DOHH2 (cell line): ENCODE measurements around the gene RPL5.

Source experiments
- H3F3A ChIP-seq: fragments of 200-600 bp; sonication (generic), shearing (Covaris generic); 2 replicates; pipeline ENCODE4 v1.6.0; 2016; ENCODE audit warnings: antibody characterized with exemption, mild to moderate bottlenecking; ENCODE audit not compliant: control insufficient read depth, insufficient read depth
- H3K27ac ChIP-seq: fragments of 200-600 bp; sonication (generic); 2 replicates; pipeline ENCODE4 v1.5.1; 2014; ENCODE audit warnings: low read depth, mild to moderate bottlenecking, low read length, moderate library complexity
- H3K27me3 ChIP-seq: fragments of 200-600 bp; sonication (generic); 2 replicates; pipeline ENCODE4 v1.6.1; 2014; ENCODE audit warnings: mild to moderate bottlenecking, low read length, mixed read lengths; ENCODE audit not compliant: control insufficient read depth
- H3K36me3 ChIP-seq: fragments of 200-600 bp; sonication (generic); 2 replicates; pipeline ENCODE4 v1.6.1; 2014; ENCODE audit warnings: mild to moderate bottlenecking, low read length, moderate library complexity, mixed read lengths; ENCODE audit not compliant: control insufficient read depth
- H3K4me1 ChIP-seq: fragments of 200-600 bp; sonication (generic); 2 replicates; pipeline ENCODE4 v1.6.1; 2014; ENCODE audit warnings: mild to moderate bottlenecking, low read length, mixed read lengths; ENCODE audit not compliant: control insufficient read depth
- H3K4me2 ChIP-seq: fragments of 200-600 bp; sonication (generic); 2 replicates; pipeline ENCODE4 v1.6.0; 2014; ENCODE audit warnings: mild to moderate bottlenecking, low read length, moderate library complexity
- H3K4me3 ChIP-seq: fragments of 200-600 bp; sonication (generic); 2 replicates; pipeline ENCODE4 v1.5.1; 2014; ENCODE audit warnings: mild to moderate bottlenecking, low read length, mixed read lengths
- H3K79me2 ChIP-seq: fragments of 200-600 bp; sonication (generic); 2 replicates; pipeline ENCODE4 v1.6.1; 2014; ENCODE audit warnings: mild to moderate bottlenecking, low read length, mixed read lengths; ENCODE audit not compliant: control insufficient read depth
- H3K9me2 ChIP-seq: fragments of 200-600 bp; sonication (generic); replicated peaks from 2 replicates; pipeline ENCODE4 v1.6.1; 2014; ENCODE audit warnings: mild to moderate bottlenecking, low read length, mixed read lengths; ENCODE audit not compliant: control insufficient read depth
- H3K9me3 ChIP-seq: fragments of 200-600 bp; sonication (generic); 2 replicates; pipeline ENCODE4 v1.6.1; 2014; ENCODE audit warnings: antibody characterized with exemption, low read length, mixed read lengths; ENCODE audit not compliant: control insufficient read depth, insufficient read depth
- H4K20me1 ChIP-seq: fragments of 200-600 bp; sonication (generic); 2 replicates; pipeline ENCODE4 v1.6.0; 2014; ENCODE audit warnings: low read depth, mild to moderate bottlenecking, antibody characterized with exemption, low read length, moderate library complexity; ENCODE audit not compliant: control insufficient read depth, insufficient read depth
- CTCF ChIP-seq: fragments of 200-600 bp; sonication (generic); IDR thresholded peaks from one replicate; pipeline ENCODE4 v1.5.1; 2014; ENCODE audit warnings: antibody characterized with exemption, mild to moderate bottlenecking, low read depth, low read length; ENCODE audit not compliant: poor library complexity, severe bottlenecking
- EZH2phosphoT487 ChIP-seq: fragments of 200-600 bp; sonication (generic); IDR thresholded peaks from 2 replicates; pipeline ENCODE4 v1.6.1; 2017; ENCODE audit warnings: borderline replicate concordance, mild to moderate bottlenecking, antibody characterized with exemption, low read length, moderate library complexity, mixed read lengths

RPL5 gene

GRCh38 chr1:92795166-92795565, 36.7 kb upstream of the RPL5 start:
- Histone ChIP-seq H3K9me3 (no peaks in the 10 kb centered on the region), H3K27ac (no peak overlapping the region), H3K4me3 (no peak overlapping the region), H3K36me3 (no peaks in the 10 kb centered on the region), H3F3A (no peaks in the 10 kb centered on the region), H3K4me1 (no peaks in the 10 kb centered on the region), H3K4me2 (no peak overlapping the region), H4K20me1 (no peaks in the 10 kb centered on the region), H3K9me2 (no peaks in the 10 kb centered on the region), H3K79me2 (no peaks in the 10 kb centered on the region), H3K27me3 (peaks cover 17% of the 10 kb centered on the region)
- TF ChIP-seq CTCF: no peak
- TF ChIP-seq EZH2phosphoT487: no peak

DNA sequence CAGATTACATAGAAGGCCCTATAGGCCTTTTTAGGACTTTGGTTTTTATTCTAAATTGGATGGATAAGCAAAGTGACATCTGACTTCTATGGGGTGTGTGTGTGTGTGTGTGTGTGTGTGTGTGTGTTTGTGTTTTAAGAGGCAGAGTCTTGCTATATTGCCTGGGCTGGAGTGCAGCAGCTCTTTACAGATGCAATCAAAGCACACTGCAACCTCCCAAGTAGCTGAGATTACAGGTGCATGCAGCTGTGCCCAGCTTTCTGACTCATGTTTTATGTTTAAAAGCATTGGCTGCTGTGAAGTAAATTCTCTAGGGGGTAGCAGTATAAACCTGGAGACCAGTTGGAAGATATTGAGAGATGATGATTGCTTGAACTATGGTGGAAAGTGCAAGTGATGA, 34.5 kb upstream of the RPL5 start:
- H3K27me3 ChIP-seq: peaks cover 13% of the 10 kb centered on the region
- H3K4me1 ChIP-seq: no peaks in the 10 kb centered on the region
- H3K9me2 ChIP-seq: no peaks in the 10 kb centered on the region
- TF ChIP-seq EZH2phosphoT487: no peak
- TF ChIP-seq CTCF: no peak
- no peaks in the 10 kb centered on the region for H3K9me3 ChIP-seq
- H3F3A ChIP-seq: no peaks in the 10 kb centered on the region
- no peaks in the 10 kb centered on the region for H3K36me3 ChIP-seq
- H3K4me3 ChIP-seq: no peak overlapping the region
- no peaks in the 10 kb centered on the region for H4K20me1 ChIP-seq
- H3K4me2 ChIP-seq: no peak overlapping the region
- H3K27ac ChIP-seq: no peak overlapping the region
- no peaks in the 10 kb centered on the region for H3K79me2 ChIP-seq

DNA sequence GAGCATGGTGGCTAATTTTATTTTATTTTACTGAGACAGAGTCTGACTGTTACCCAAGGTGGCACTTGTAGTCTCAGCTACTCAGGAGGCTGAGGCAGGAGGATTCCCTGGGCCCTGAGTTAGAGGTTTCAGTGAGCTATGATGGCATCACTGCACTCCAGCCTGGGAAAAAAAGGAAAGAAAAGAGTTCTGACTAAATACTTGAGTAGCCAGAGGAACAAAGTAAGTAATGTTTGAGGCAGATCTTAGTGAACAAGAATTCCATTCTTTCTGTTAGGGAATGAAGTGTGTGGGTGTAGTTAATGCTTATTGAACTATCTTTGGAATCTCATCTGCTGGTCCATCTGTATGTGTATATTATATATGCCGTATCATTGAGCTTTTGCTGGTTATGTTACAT, 33.9 kb upstream of the RPL5 start:
- Histone ChIP-seq H3K27ac (no peak overlapping the region), H3F3A (no peaks in the 10 kb centered on the region), H3K4me3 (no peak overlapping the region), H4K20me1 (no peaks in the 10 kb centered on the region), H3K4me2 (no peak overlapping the region), H3K27me3 (peaks cover 12% of the 10 kb centered on the region), H3K9me2 (no peaks in the 10 kb centered on the region), H3K9me3 (no peaks in the 10 kb centered on the region), H3K4me1 (no peaks in the 10 kb centered on the region), H3K36me3 (no peaks in the 10 kb centered on the region), H3K79me2 (no peaks in the 10 kb centered on the region)
- TF ChIP-seq CTCF: no peak
- no peak for TF ChIP-seq EZH2phosphoT487
